Measurements from ENCODE around the gene ATXN1L.
"Not testable (repeated sequence)": the region's sequence is repeated elsewhere in the genome, so short reads cannot be mapped to it uniquely, and the experiment has no call there.

Gene ATXN1L

DNA sequence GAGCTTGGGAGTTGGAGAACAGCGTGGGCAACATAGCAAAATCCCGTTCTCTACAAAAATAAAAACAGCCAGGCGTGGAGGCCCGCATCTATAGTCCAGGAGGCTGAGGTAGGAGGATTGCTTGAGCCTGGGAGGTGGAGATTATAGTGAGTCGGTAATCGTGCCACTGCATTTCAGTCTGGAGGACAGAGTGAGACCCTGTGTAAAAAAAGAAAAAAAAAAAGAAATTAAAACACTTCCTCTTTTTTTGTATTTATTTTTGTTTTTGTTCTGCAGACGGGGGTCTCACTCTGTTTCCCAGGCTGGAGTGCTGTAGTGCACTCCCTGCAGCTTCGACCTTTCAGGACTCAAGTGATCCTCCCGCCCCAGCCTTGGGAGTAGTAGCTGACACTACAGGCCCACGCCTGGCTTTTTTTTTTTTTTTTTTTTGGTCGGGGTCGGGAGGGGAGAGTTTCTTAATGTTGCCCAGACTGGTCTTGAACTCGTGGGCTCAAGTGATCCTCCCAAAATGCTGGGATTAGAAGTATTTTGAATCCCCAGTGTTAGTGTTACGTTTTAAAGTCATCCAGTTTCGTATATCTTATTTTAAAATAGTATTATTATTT, 51.1 kb downstream of the ATXN1L start:
- WGBS (ENCODE audit: insufficient coverage) = 20% methylated on average over 1 of the region's 15 CpGs
- Histone ChIP-seq H3K36me3 (ENCODE audit: control insufficient read depth in 4 of 4, insufficient read depth in 4 of 4, low read length in 3 of 4) (peaks cover 0 to 4% (median 1%) of the 10 kb centered on the region in 4 experiments), H3K4me3 (ENCODE audit: control insufficient read depth in 1 of 7, extremely low read depth in 1 of 7, insufficient read depth in 4 of 7, low read depth in 2 of 7, low read length in 6 of 7) (peak overlapping the region in 6 of 7 experiments; percentile 85 to 98 (median 96)), H3K27me3 (replicated peaks in 2 of 5; ENCODE audit: control insufficient read depth in 4 of 5, insufficient read depth in 5 of 5, low read length in 4 of 5) (no peaks in the 10 kb centered on the region), H3K27ac (ENCODE audit: insufficient read depth in 1 of 2, low read depth in 1 of 2, low read length in 2 of 2, poor library complexity in 1 of 2, severe bottlenecking in 2 of 2) (peak overlapping the region in 1 of 2 experiments; percentile 98), H3K4me1 (ENCODE audit: control extremely low read depth in 1 of 4, control insufficient read depth in 4 of 4, insufficient read depth in 4 of 4, low read length in 3 of 4) (peaks cover 8 to 45% (median 29%) of the 10 kb centered on the region in 4 experiments), H3K9me3 (ENCODE audit: control extremely low read depth in 1 of 5, control insufficient read depth in 4 of 5, insufficient read depth in 2 of 5, low read depth in 1 of 5, low read length in 4 of 5) (no peaks in the 10 kb centered on the region)
- ChIA-PET POLR2A (no interaction called here), CTCF (interaction anchor here (0.7 to 8.5 kb wide), 4 partner anchors 14 to 1221 kb away, joined by 4 to 67 read pairs (median 4); partner anchors contain the start of gene ZNF821)
- peak in 2 of 3 donors; percentile 63 to 72 for DNase-seq

DNA sequence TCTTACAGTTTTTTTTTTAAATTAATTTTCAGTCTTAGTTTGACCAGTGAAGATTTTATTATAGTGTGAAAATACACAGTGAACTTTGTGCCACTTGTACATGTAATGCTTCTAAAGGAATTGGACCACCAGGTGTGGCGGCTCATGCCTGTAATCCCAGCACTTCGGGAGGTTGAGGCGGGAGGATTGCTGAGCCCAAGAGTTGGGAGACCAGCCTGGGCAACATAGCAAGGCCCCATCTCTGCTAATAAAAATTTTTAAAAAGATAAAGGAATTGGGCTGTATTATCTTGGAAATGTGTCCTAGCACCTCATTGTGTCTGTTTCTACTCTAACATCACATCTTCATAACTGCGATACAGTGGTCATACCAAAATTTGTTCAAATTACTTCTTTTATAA, 53.4 kb downstream of the ATXN1L start:
- POLR2A ChIA-PET = interaction anchor here (1.1 kb wide), 1 partner anchor 15 kb away, joined by 4 read pairs; no protein-coding TSS in a partner anchor
- Histone ChIP-seq H3K4me3 (ENCODE audit: control insufficient read depth in 1 of 7, extremely low read depth in 1 of 7, insufficient read depth in 4 of 7, low read depth in 2 of 7, low read length in 6 of 7) (no peak overlapping the region), H3K27me3 (replicated peaks in 2 of 5; ENCODE audit: control insufficient read depth in 4 of 5, insufficient read depth in 5 of 5, low read length in 4 of 5) (no peaks in the 10 kb centered on the region), H3K9me3 (ENCODE audit: control extremely low read depth in 1 of 5, control insufficient read depth in 4 of 5, insufficient read depth in 2 of 5, low read depth in 1 of 5, low read length in 4 of 5) (no peaks in the 10 kb centered on the region), H3K4me1 (ENCODE audit: control extremely low read depth in 1 of 4, control insufficient read depth in 4 of 4, insufficient read depth in 4 of 4, low read length in 3 of 4) (peaks cover 6 to 39% (median 23%) of the 10 kb centered on the region in 4 experiments), H3K36me3 (ENCODE audit: control insufficient read depth in 4 of 4, insufficient read depth in 4 of 4, low read length in 3 of 4) (peaks cover 0 to 4% (median 1%) of the 10 kb centered on the region in 4 experiments), H3K27ac (ENCODE audit: insufficient read depth in 1 of 2, low read depth in 1 of 2, low read length in 2 of 2, poor library complexity in 1 of 2, severe bottlenecking in 2 of 2) (no peak overlapping the region)
- 100% methylated on average over 2 of the region's 4 CpGs for WGBS (ENCODE audit: insufficient coverage)
- CTCF ChIA-PET = interaction anchor here (1.0 to 8.5 kb wide), 3 partner anchors 16 to 62 kb away, joined by 3 to 67 read pairs (median 7); partner anchors contain the start of gene ZNF821
- no peak for DNase-seq

DNA sequence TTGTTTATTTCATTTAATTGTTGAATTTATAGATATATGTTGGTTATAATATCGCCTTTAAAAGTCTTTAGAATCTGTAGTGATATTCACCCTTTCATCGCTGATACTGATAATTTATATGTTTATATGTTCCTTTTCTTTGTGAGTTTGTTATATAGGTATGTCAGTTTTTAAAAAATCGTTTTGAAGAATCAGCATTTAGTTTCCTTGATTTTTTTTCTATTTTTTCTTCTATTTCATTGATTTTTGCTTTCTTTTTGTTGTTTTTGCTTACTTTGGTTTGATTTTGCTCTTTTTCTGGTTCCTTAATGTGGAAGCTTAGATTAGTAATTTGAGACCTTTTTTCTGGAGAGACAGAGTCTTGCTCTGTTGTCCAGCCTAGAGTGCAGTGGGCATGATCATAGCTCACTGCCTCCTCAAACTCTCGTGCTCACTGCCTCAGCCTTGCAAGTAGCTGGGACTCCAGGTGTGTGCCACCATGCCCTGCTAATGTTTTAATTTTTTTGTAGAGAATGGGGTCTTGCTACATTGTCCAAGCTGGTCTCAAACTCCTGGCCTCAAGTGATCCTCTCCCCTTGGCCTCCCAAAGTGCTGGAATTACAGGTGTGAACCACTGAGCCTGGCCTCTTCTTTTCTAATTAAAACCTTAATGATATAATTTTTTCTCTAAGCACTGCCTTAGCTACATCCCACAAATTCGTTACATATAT, 57.0 kb downstream of the ATXN1L start:
- ChIA-PET CTCF (interaction anchor here (0.6 to 1.7 kb wide), 6 partner anchors 13 to 35 kb away, joined by 3 to 6 read pairs (median 4); partner anchors contain the start of gene ZNF821), POLR2A (no interaction called here)
- no CpG with 5 or more reads among the region's 5 CpGs for WGBS (ENCODE audit: insufficient coverage)
- no peak for DNase-seq
- Histone ChIP-seq H3K9me3 (ENCODE audit: control extremely low read depth in 1 of 5, control insufficient read depth in 4 of 5, insufficient read depth in 2 of 5, low read depth in 1 of 5, low read length in 4 of 5) (no peaks in the 10 kb centered on the region), H3K36me3 (ENCODE audit: control insufficient read depth in 4 of 4, insufficient read depth in 4 of 4, low read length in 3 of 4) (peaks cover 0 to 2% (median under 1%) of the 10 kb centered on the region in 4 experiments), H3K4me3 (ENCODE audit: control insufficient read depth in 1 of 7, extremely low read depth in 1 of 7, insufficient read depth in 4 of 7, low read depth in 2 of 7, low read length in 6 of 7) (no peak overlapping the region), H3K27ac (ENCODE audit: insufficient read depth in 1 of 2, low read depth in 1 of 2, low read length in 2 of 2, poor library complexity in 1 of 2, severe bottlenecking in 2 of 2) (no peak overlapping the region), H3K4me1 (ENCODE audit: control extremely low read depth in 1 of 4, control insufficient read depth in 4 of 4, insufficient read depth in 4 of 4, low read length in 3 of 4) (peaks cover 0 to 41% (median 21%) of the 10 kb centered on the region in 4 experiments), H3K27me3 (replicated peaks in 2 of 5; ENCODE audit: control insufficient read depth in 4 of 5, insufficient read depth in 5 of 5, low read length in 4 of 5) (no peaks in the 10 kb centered on the region)

DNA sequence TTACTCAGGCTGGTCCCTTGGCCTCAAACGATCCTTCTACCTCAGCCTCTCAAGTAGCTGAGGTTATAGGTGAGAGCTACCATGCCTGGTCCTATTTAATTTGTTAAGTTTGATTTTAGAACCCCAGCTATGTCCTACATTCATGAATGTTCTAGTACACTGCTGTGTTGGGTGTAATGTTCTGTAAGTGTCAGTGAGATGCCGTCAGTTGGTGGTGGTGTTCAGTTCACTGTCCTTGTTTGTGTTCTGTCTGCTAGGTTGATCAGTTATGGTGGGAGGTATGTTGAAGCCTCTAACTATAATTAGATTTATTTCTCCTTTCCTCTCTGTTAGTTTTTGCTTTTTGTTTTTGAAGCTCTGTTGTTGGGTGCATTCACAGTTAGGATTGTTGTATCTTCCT, 57.8 kb downstream of the ATXN1L start:
- H3K9me3 ChIP-seq (ENCODE audit: control extremely low read depth in 1 of 5, control insufficient read depth in 4 of 5, insufficient read depth in 2 of 5, low read depth in 1 of 5, low read length in 4 of 5) = no peaks in the 10 kb centered on the region
- DNase-seq = no peak
- POLR2A ChIA-PET = no interaction called here
- no peak overlapping the region for H3K4me3 ChIP-seq (ENCODE audit: control insufficient read depth in 1 of 7, extremely low read depth in 1 of 7, insufficient read depth in 4 of 7, low read depth in 2 of 7, low read length in 6 of 7)
- H3K27me3 ChIP-seq (replicated peaks in 2 of 5; ENCODE audit: control insufficient read depth in 4 of 5, insufficient read depth in 5 of 5, low read length in 4 of 5) = no peaks in the 10 kb centered on the region
- CTCF ChIA-PET = interaction anchor here (0.7 to 1.7 kb wide), 5 partner anchors 13 to 34 kb away, joined by 3 to 6 read pairs (median 4); partner anchors contain the start of gene ZNF821
- no CpG with 5 or more reads among the region's 2 CpGs for WGBS (ENCODE audit: insufficient coverage)
- H3K36me3 ChIP-seq (ENCODE audit: control insufficient read depth in 4 of 4, insufficient read depth in 4 of 4, low read length in 3 of 4) = peaks cover 0 to 2% (median under 1%) of the 10 kb centered on the region in 4 experiments
- no peak overlapping the region for H3K27ac ChIP-seq (ENCODE audit: insufficient read depth in 1 of 2, low read depth in 1 of 2, low read length in 2 of 2, poor library complexity in 1 of 2, severe bottlenecking in 2 of 2)
- peaks cover 0 to 37% (median 20%) of the 10 kb centered on the region in 4 experiments for H3K4me1 ChIP-seq (ENCODE audit: control extremely low read depth in 1 of 4, control insufficient read depth in 4 of 4, insufficient read depth in 4 of 4, low read length in 3 of 4)

DNA sequence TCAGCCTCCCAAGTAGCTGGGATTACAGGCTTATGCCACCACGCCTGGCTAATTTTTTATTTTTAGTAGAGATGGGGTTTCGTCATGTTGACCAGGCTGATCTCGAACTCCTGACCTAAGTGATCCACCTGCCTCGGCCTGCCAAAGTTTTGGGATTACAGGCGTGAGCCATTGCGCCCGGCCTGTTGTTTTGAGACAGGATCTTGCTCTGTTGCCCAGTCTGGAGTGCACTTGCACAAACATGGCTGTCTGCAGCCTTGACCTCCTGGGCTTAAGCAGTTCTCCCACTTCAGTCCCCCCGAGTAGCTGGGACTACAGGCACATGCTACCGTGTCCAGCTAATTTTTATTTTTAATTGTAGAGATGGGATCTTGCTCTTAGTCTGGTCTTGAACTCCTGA, 58.5 kb downstream of the ATXN1L start:
- ChIA-PET CTCF (interaction anchor here (1.5 to 2.8 kb wide), 4 partner anchors 12 to 33 kb away, joined by 3 to 16 read pairs (median 4); no protein-coding TSS in a partner anchor), POLR2A (no interaction called here)
- DNase-seq = no peak
- peaks cover 0 to 34% (median 18%) of the 10 kb centered on the region in 4 experiments for H3K4me1 ChIP-seq (ENCODE audit: control extremely low read depth in 1 of 4, control insufficient read depth in 4 of 4, insufficient read depth in 4 of 4, low read length in 3 of 4)
- no peaks in the 10 kb centered on the region for H3K27me3 ChIP-seq (replicated peaks in 2 of 5; ENCODE audit: control insufficient read depth in 4 of 5, insufficient read depth in 5 of 5, low read length in 4 of 5)
- H3K9me3 ChIP-seq (ENCODE audit: control extremely low read depth in 1 of 5, control insufficient read depth in 4 of 5, insufficient read depth in 2 of 5, low read depth in 1 of 5, low read length in 4 of 5) = no peaks in the 10 kb centered on the region
- 98% methylated on average over 5 of the region's 9 CpGs for WGBS (ENCODE audit: insufficient coverage)
- H3K27ac ChIP-seq (ENCODE audit: insufficient read depth in 1 of 2, low read depth in 1 of 2, low read length in 2 of 2, poor library complexity in 1 of 2, severe bottlenecking in 2 of 2) = no peak overlapping the region
- H3K36me3 ChIP-seq (ENCODE audit: control insufficient read depth in 4 of 4, insufficient read depth in 4 of 4, low read length in 3 of 4) = peaks cover 0 to 6% (median 4%) of the 10 kb centered on the region in 4 experiments
- no peak overlapping the region for H3K4me3 ChIP-seq (ENCODE audit: control insufficient read depth in 1 of 7, extremely low read depth in 1 of 7, insufficient read depth in 4 of 7, low read depth in 2 of 7, low read length in 6 of 7)

DNA sequence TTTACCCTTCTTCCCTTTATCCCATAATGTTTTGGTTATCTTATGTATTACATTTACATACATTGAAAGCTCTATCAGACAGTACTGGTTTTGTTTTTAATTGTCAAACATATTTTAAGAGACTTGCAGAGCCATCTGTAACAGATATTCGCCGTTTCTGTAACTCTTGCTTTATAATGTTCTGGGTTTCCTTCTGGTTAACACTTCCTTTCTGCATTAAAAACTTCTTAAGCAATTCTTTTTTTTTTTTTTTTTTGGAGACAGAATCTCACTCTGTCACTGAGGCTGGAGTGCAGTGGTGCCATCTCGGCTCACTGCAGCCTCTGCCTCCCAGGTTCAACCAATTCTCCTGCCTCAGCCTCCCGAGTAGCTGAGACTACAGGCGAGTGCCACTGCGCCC, 60.0 kb downstream of the ATXN1L start:
- H3K36me3 ChIP-seq (ENCODE audit: control insufficient read depth in 4 of 4, insufficient read depth in 4 of 4, low read length in 3 of 4); H3K27me3 ChIP-seq (replicated peaks in 2 of 5; ENCODE audit: control insufficient read depth in 4 of 5, insufficient read depth in 5 of 5, low read length in 4 of 5); H3K9me3 ChIP-seq (ENCODE audit: control extremely low read depth in 1 of 5, control insufficient read depth in 4 of 5, insufficient read depth in 2 of 5, low read depth in 1 of 5, low read length in 4 of 5); POLR2A ChIA-PET: not testable (repeated sequence)
- H3K27ac ChIP-seq (ENCODE audit: insufficient read depth in 1 of 2, low read depth in 1 of 2, low read length in 2 of 2, poor library complexity in 1 of 2, severe bottlenecking in 2 of 2) = peak overlapping the region in 1 of 2 experiments; percentile 22
- peak overlapping the region in 2 of 7 experiments; percentile 19 to 42 for H3K4me3 ChIP-seq (ENCODE audit: control insufficient read depth in 1 of 7, extremely low read depth in 1 of 7, insufficient read depth in 4 of 7, low read depth in 2 of 7, low read length in 6 of 7)
- peak in 2 of 3 donors; percentile 36 to 38 for DNase-seq
- 40% methylated on average over 4 of the region's 6 CpGs for WGBS (ENCODE audit: insufficient coverage)
- CTCF ChIA-PET = interaction anchor here (1.1 to 2.8 kb wide), 3 partner anchors 11 to 38 kb away, joined by 3 to 16 read pairs (median 4); no protein-coding TSS in a partner anchor
- peaks cover 0 to 20% (median 10%) of the 10 kb centered on the region in 4 experiments for H3K4me1 ChIP-seq (ENCODE audit: control extremely low read depth in 1 of 4, control insufficient read depth in 4 of 4, insufficient read depth in 4 of 4, low read length in 3 of 4)
